Kidney (tissue), 14 donors: ENCODE data around the gene CTNNBL1. TPM values are rescaled to one million over a fixed set of nuclear protein-coding genes. Genes with fewer than 3 reads are reported as not detected.
"Not testable (repeated sequence)": the region's sequence is repeated elsewhere in the genome, so short reads cannot be mapped to it uniquely, and the experiment has no call there.

ENCODE experiments used
- DNase-seq, 5 donors: peaks; one replicate each; pipeline ENCODE4 v3.0.0-alpha.2; 2013 to 2020
- FAIRE-seq: peaks from 2 replicates; lab custom pipeline; 2012; peaks lifted over from hg19 to GRCh38; lab: Jason Lieb, UNC
- H3K27ac ChIP-seq, 2 donors: one replicate each; pipeline ENCODE4 v1.7.0; 2013; ENCODE audit warnings: low read depth in 2 of 2, low read length in 2 of 2, inconsistent platforms in 1 of 2
- H3K27me3 ChIP-seq: one replicate; pipeline ENCODE4 v1.7.1; 2013; ENCODE audit warnings: low read length, inconsistent platforms; ENCODE audit not compliant: control insufficient read depth, insufficient read depth
- H3K36me3 ChIP-seq, 3 donors: one replicate each; pipeline versions ENCODE4 v1.7.0 to v1.7.1; 2013; ENCODE audit warnings: low read length in 3 of 3, control low read depth in 1 of 3, inconsistent platforms in 1 of 3; ENCODE audit not compliant: insufficient read depth in 3 of 3, control insufficient read depth in 2 of 3
- H3K4me1 ChIP-seq, 3 donors: one replicate each; pipeline versions ENCODE4 v1.7.0 to v1.7.1; 2013; ENCODE audit warnings: low read length in 3 of 3, inconsistent platforms in 1 of 3, low read depth in 1 of 3; ENCODE audit not compliant: control insufficient read depth in 2 of 3, insufficient read depth in 2 of 3
- H3K4me3 ChIP-seq, 3 donors: one replicate each; pipeline versions ENCODE4 v1.7.0 to v1.8.1; 2013; ENCODE audit warnings: low read length in 3 of 3, control low read depth in 1 of 3, inconsistent platforms in 1 of 3
- H3K9ac ChIP-seq, 3 donors: one replicate each; pipeline versions ENCODE4 v1.7.0 to v1.7.1; 2013; ENCODE audit warnings: low read length in 3 of 3, control low read depth in 1 of 3, inconsistent platforms in 1 of 3
- H3K9me3 ChIP-seq, 3 donors: one replicate each; pipeline versions ENCODE4 v1.7.0 to v1.7.1; 2013; ENCODE audit warnings: low read length in 3 of 3, control low read depth in 1 of 3, inconsistent platforms in 1 of 3; ENCODE audit not compliant: control insufficient read depth in 2 of 3, insufficient read depth in 1 of 3
- intact Hi-C: fragments of 100-400 bp; cut with DNase I; formaldehyde crosslinking; loops from one replicate; pipeline ENCODE4 v1.11.1; 2022
- polyA plus RNA-seq: library from polyadenylated mRNA; stranded (reverse); fragments of 350-450 nt; fragmentation: Illumina TruSeq; extraction: RNeasy Lipid Tissue Mini Kit (QIAGEN cat#74804); gene quantifications from one replicate; pipeline ENCODE4 v1.2.3, GENCODE V29; 2014; ENCODE audit warnings: low read depth, low replicate concordance; ENCODE audit not compliant: insufficient read depth
- total RNA-seq: library from RNA; stranded (reverse); fragmentation: NEBNext Ultra II Directional; extraction: Animal tissue kit (Norgen Biotek cat#: 25700); gene quantifications from one replicate; pipeline ENCODE4 v1.2.1, GENCODE V29; 2021
- TF ChIP-seq, protein P1 (sequence below): IDR thresholded peaks from 3 replicates; pipeline ENCODE4 v1.5.1; 2012; ENCODE audit warnings: mild to moderate bottlenecking, moderate library complexity, borderline replicate concordance; ENCODE audit not compliant: insufficient read depth; ENCODE audit errors: extremely low read depth
- donor health status: control.
- donor health status: control.
- donor health status: control.
- donor health status: control.
- donor health status: control.
- donor health status: DM: yes; HTN: yes; CAD: no.
- donor health status: Normal renal cell carcinoma (clear cell type).

Gene CTNNBL1
- total and polyA plus RNA-seq, 2 donors from 2014 or later = 40.9 to 70.9 TPM

DNA sequence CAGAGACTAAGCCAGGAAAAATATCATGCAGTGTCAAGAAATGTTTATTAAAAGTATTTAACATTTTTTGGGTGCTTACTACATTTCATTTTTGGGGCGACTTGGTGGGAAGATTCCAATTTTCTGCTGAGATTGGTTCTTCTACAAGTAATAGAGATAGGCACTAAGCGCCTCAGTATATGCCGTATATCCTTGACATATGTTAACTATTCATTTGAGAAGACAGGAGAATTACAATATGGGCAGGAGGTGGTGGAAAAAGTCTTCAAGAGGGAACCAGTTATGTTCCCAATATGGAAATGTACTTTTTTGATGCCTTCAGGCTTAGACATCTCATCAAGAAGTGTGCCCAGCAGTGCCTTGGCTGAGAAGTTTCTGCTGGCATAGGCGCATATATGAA, 6.5 kb downstream of the CTNNBL1 start:
- intact Hi-C loops = no loop called here
- FAIRE-seq (no peak), DNase-seq (no peak)
- Histone ChIP-seq H3K36me3 (no peaks in the 10 kb centered on the region), H3K4me3 (no peak overlapping the region), H3K4me1 (peaks cover 0 to 6% (median 6%) of the 10 kb centered on the region in 3 donors), H3K9me3 (no peaks in the 10 kb centered on the region), H3K27me3 (no peaks in the 10 kb centered on the region), H3K27ac (no peak overlapping the region), H3K9ac (no peak overlapping the region)
- TF ChIP-seq, protein P1, sequence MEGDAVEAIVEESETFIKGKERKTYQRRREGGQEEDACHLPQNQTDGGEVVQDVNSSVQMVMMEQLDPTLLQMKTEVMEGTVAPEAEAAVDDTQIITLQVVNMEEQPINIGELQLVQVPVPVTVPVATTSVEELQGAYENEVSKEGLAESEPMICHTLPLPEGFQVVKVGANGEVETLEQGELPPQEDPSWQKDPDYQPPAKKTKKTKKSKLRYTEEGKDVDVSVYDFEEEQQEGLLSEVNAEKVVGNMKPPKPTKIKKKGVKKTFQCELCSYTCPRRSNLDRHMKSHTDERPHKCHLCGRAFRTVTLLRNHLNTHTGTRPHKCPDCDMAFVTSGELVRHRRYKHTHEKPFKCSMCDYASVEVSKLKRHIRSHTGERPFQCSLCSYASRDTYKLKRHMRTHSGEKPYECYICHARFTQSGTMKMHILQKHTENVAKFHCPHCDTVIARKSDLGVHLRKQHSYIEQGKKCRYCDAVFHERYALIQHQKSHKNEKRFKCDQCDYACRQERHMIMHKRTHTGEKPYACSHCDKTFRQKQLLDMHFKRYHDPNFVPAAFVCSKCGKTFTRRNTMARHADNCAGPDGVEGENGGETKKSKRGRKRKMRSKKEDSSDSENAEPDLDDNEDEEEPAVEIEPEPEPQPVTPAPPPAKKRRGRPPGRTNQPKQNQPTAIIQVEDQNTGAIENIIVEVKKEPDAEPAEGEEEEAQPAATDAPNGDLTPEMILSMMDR = no peak

DNA sequence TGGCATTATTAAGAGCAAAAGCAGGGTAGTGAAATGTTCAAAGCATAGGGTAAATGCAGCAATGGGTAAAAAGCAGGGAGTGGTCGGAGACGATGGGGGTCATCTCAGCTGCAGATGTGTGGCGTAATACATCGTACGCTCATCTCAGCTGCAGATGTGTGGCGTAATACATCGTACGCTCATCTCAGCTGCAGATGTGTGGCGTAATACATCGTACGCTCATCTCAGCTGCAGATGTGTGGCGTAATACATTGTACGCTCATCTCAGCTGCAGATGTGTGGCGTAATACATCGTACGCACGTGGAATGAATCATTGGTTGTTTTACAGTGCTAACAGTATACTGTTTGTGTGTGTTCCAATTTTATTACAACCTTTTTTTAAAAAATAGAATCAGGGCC, 7.8 kb downstream of the CTNNBL1 start:
- intact Hi-C loops, DNase-seq, FAIRE-seq: not testable (repeated sequence)

GRCh38 chr20:37702403-37703034, 8.7 kb downstream of the CTNNBL1 start:
- intact Hi-C loops = no loop called here
- Histone ChIP-seq H3K4me3 (no peak overlapping the region), H3K4me1 (peaks cover 0 to 6% (median 6%) of the 10 kb centered on the region in 3 donors), H3K9ac (no peak overlapping the region), H3K9me3 (peaks cover 0 to 4% (median 0%) of the 10 kb centered on the region in 3 donors), H3K27me3 (no peaks in the 10 kb centered on the region), H3K36me3 (no peaks in the 10 kb centered on the region), H3K27ac (no peak overlapping the region)
- TF ChIP-seq, protein P1 = no peak
- FAIRE-seq (no peak), DNase-seq (peak in 2 of 5 donors; percentile 42 to 46)

More for the DNA sequence above, 7.8 kb downstream of the CTNNBL1 start:
- not testable (repeated sequence) for H3K27ac ChIP-seq, H3K9me3 ChIP-seq, H3K4me1 ChIP-seq, H3K4me3 ChIP-seq, H3K9ac ChIP-seq, H3K36me3 ChIP-seq, H3K27me3 ChIP-seq

DNA sequence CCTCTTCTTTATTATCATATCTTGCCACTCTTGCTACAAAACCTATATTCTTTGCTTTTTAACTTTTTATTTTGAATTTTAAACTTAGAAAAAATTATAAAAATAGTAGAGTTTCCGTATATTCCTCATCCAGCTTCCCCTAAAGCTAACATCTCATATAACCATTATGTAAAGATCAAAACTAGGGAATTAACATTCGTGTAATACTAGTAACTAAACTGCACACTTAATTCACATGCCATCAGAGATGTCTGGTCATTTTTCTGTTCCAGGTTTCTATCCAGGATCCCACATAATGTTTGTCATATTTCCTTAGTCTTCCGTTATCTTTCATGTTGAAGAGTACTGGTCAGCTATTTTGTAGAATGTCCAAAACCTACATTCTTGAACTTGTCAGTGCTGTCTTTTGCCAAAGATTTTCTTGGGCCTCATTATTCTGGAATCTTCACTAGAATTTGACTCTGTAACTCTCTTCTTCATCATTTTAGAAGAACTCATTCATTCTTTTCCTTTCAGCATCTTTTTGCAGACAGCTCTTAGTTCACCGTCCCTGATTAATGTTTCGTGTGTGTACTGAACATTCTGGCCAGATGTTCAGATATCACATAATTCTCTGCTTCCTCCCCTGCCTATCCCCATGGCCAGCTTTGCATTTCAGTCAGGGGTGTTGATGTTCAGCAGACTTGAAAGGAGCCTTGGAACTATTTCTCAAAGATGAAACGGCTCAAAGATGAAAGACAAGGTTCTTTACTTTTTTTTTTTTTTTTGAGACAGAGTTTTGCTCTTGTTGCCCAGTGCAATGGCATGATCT, 9.4 kb downstream of the CTNNBL1 start:
- Histone ChIP-seq H3K4me3 (no peak overlapping the region), H3K27ac (no peak overlapping the region), H3K4me1 (peaks cover 0 to 6% (median 6%) of the 10 kb centered on the region in 3 donors), H3K9ac (no peak overlapping the region), H3K36me3 (no peaks in the 10 kb centered on the region), H3K9me3 (peaks cover 0 to 4% (median 0%) of the 10 kb centered on the region in 3 donors), H3K27me3 (no peaks in the 10 kb centered on the region)
- TF ChIP-seq, protein P1 = no peak
- DNase-seq (no peak), FAIRE-seq (no peak)
- intact Hi-C loops = no loop called here
